HUDEP-2 (cell line): ENCODE results near the gene ABCA1.
"Not testable (repeated sequence)": the region's sequence is repeated elsewhere in the genome, so short reads cannot be mapped to it uniquely, and the experiment has no call there.

Experiments used
- DNase-seq, 76 experiments: peaks; one replicate each; lab custom pipeline; 2025; ENCODE audit not compliant: unreplicated experiment in 76 of 76; lab: John Stamatoyannopoulos, UW

Gene ABCA1

DNA sequence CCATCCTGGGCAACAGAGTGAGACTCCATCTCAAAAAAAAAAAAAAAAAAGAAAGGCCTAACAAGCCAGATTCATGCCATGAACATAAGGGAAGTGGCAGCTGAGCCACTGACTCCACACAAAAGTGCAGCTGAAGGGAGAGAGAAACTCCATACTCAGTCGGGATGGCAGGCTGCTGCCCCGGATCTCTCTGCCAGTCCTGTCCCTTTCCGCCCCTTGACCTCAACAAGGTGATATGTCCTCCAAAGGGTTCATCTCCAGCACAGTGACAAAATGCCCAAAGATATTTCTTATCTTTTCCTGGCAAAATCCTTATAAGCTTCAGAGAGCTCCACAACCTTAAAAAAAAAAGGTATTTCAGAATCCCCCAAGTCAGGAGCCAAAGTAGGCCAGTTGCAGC is 52.6 kb downstream of the ABCA1 start:
- no peak for DNase-seq

DNA sequence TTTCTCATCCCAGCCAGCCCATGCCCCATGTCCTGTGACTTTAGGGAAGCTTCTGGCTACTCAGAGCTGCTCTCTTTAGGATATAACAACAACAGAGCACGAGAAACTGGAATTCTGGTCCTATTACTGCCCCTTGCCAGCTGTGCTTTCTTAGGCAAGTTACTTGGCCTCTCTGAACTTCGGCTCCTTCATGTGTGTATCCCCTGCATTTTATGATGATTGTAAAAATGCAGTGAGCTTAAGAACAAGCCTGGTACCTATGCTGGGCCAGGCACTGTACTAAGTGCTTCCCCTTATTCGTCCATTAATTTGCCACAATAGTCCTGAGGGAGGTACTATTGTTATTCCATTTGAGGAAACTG is 54.5 kb downstream of the ABCA1 start:
- no peak for DNase-seq

DNA sequence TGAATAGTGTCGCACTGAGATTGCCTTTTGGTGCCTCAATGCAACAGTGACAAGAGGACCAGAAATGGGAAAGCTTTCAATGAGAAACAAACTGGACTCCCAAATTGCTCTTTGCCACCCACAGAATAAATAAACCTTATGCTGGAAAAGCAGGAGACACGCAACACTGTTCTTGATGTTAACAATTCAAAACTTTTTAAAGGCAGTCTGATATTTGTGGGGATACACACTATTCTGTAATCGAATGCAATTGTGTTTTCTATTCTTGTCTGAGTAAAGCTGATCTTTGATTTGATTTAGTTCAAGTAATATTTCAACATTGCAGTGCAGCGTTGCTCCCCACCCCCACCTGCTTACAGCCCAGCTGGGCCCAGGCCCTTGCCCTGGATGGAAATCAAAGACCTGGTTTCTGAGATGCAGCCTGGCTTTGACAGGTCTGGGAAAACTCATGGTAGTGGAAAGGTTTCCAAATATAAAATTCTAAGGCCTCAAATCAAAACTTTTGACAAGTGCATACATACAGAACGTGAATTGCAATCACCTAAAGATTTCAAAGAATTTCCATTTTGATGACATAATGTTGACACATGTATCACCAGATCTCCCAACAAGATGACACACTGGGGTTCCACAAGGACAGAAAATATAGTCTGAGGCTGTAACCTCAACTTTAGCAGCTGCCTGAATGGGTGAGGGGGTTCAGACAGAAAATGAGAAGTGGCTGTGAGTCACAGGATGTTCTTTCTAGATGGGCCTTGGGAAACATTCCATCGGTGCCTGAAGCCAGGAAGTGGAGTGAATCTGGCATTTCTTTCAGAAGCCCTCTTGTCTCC is 55.1 kb downstream of the ABCA1 start:
- no peak for DNase-seq

DNA sequence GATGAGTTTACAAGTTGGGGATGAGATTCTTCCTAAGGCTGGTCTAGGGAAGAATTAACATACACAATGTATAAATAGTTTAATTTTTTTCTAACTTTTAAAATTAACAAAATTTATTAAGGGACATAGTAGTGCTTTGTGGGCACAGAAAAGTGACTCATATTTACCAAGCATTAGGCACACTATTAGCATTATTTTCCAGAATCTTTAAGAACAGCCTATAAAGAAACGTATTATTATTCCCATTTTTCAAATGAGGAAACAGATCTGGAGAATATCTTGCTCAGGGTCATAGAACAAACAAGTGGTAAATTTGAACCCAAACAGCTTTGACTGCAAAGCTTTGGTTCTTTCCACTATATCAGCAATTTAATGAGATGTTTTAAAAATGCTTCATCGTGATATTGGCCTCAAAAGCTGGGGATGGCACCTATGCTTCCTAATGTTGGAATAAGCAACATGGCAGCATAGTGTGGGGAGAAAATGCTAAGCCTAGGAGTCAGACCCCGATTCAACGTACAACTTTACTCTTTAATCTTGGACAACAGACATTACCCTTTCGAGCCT is 55.9 kb downstream of the ABCA1 start:
- no peak for DNase-seq

DNA sequence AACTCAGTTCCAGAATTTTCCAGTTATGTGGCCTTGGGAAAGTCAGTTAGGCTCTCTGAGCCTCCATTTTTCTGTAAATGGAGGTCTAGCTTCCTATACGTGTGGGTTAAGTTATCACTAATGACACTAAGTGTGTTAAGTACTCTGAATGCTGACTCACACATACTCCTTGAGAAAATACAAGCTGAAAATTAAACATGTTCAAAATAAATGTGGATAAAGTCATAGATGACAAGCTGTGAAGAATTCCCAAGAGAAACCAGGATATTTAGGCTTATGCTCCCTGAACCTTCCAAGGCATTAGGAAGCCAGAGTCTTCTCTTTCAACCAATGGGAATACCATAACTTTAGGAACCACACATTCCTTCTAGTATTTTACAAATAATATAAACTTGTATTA is 58.1 kb downstream of the ABCA1 start:
- no peak for DNase-seq

DNA sequence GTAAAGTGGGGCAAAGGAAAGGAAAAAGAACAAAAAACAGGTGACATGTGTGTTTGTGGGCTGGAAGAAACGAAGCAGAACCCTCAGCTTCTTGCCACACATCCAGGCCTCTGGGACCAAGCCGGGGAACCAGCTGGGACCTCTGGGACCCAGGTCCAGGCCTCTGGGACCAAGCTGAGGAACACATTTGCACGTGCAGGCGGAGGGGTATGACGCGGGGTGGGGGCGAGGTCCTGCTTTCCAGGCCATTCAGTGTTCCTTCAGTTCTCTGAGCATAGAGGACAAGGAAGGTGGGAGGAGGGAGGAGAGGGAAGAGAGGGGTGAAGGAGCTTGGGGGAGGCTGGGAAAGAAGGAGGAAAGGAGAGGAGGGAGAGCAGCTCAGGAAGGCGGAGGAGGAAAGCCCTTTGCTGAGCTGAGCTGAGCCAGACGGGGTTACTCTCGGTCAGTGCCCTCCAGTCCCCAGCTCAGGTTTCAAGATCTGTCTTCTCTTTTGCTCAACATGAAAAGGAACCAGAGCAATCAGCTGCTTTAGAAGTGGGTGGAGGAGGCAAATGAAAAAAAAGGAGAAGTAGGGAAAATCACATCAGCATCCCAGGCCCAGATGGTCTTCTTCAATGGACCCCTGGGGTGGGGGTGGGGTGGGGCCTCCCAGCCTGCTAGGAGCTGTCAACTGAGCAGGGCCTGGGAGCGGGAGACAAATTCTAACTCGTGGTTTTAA is 59.1 kb downstream of the ABCA1 start:
- no peak for DNase-seq

DNA sequence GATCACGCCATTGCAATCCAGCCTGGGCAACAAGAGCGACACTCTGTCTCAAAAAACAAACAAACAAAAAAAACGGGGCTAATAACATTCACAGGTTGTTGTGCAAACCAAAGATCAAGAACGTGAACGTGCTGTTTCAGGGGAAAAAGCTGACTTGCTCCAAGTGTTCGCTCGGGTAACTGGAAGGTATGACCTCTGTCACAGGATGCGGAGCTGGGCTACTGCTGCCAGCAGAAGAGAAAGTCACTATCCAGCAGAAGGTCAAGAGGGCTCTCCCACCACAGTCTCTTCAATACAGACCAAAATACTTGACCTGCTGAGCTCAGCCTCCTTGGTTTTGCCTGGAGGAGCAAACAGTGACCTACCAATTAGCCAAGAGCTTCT is 59.7 kb downstream of the ABCA1 start:
- DNase-seq: no peak

DNA sequence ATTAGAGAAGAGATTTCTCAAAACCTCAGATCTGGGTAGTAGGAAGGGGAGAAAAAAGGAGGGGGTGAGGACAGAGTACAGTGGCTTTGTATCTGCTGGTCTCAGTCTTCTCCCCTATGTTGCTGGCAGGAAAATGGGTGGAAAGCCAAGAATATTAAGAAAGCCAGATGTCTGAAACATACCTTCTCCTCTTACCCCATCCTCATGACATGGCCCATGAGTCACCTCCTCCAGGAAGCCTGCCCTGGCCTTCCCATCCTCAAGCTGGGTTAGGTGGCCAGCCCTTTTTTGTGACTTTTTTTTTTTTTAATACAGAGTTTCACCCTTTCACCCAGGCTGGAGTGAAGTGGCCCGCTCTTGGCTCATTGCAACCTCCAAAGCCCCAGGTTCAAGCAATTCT is 61.8 kb downstream of the ABCA1 start:
- no peak for DNase-seq

DNA sequence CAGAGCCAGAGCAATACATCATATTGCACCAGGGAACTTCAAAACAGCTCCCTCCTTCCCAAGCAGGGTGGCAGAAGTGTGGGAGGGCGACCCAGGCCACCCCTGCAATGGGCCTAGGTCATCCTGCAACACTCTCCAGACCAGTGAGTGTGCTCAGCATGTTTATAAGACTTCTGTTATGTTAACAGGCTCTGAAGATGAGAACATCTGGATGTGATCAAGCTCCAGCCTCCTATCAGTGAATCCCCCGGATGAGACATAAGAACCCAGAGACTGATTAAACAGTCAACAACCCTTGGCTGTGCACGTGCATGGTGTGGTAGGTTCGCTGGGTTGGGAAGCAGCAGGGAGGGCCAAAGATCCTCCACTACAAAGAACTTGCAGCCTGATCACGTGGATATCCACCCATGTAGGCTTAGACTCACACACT is 63.3 kb downstream of the ABCA1 start:
- no peak for DNase-seq

DNA sequence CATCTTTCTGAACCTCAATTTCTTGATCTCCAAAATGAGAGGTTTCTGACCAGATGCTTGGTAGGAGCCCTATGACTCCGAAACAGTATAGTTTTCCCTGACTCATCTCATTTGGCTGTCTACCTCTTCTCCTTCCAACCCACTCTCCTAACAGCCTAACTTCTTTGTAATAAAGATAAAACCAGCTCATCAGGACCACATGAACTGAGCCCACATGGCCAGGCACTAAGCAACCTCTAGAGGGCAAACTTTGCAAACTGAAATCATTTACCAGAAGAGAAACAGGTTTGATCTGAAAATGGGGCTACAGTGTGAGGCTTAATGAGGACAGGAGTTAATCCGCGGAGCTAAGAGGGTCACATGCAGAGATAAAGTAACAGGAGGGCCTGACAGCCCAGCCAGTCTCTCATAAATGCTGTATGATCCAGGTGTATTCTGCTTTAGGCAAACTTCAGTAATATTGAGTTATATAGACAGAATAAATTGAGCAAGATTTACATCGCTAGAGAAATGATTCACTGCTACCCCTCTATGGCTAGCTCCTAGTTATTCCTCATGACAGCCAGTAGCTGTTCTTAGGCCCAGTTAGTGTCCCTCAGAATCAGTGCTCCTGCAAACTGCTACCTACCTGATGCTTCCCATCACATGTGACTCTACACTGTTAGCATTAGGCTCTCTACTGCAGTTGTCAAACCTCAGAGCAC is 64.6 kb downstream of the ABCA1 start:
- DNase-seq: peak in 31 of 76 experiments; percentile 1 to 63 (median 39)

DNA sequence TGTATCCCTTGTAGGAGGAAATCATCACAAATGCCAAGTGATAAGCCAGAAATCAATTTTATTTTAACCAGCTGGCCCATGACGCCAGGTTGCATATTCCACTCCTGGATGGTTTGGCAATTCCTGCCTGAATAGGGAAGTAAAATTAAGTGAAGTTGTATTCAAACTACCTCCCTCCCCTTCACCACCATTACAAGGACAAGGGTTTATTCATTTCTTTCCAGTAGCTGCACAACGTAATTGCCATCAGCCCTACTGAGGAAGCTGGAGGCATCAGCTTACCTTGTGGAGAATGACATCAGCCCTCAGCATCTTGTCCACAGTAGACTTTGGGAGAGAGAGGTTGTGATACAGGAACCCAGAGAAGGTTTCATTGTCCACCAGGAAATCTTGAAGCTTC is 66.6 kb downstream of the ABCA1 start:
- no peak for DNase-seq

DNA sequence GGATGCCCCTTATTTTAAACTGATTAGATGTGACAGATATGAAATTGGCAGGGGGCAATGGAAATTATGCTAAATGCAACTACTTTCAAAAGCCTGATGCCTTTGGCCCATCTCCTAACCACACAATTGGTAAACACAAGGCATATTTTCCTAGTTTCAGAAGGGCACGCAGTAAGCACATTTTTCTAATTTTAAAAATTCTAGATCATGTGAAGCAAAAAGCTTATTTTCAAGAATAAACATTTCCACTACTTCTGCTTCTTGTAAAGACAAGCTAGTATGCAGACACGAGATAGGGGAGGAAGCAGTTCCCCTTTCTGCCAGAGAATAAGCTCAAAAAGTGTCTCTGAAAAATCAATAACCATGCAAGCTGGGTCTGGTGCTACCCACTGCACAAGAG is 67.7 kb downstream of the ABCA1 start:
- DNase-seq: no peak

DNA sequence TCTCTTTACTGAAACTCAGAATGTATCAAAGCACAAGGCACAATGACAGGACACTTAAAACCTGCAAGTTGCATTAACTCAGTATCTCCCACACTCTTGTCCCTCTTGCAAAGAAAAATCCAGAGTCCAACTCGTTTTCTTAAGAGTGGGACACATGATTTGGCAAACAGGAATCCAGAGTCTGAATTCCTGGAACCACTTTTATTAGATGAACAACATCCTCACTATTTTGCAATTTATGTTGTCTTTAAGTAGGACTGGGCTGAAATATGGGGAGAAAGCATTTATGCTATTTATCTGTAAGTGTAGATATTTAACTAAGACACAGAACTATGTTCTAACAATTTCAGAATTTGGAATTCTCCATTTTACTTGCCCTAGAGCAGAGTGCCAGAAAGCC is 69.1 kb downstream of the ABCA1 start:
- no peak for DNase-seq

DNA sequence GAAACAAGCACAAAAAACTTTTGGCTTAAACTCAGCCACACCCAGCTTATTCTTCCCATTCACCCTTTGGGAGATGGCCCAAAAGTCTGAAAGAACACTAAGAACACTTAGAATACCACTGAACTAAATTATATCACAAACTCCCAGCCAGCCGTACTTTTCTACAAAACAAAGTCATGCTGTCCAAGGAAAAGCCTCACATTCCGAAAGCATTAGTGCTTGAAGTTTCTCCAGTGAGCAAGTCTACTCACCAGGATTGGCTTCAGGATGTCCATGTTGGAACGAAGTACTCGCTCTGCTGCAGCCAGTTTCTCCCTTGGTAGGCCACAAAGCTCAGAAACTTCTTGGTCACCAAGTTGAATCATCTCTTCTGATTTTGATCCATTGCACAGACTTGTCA is 69.7 kb downstream of the ABCA1 start:
- no peak for DNase-seq

DNA sequence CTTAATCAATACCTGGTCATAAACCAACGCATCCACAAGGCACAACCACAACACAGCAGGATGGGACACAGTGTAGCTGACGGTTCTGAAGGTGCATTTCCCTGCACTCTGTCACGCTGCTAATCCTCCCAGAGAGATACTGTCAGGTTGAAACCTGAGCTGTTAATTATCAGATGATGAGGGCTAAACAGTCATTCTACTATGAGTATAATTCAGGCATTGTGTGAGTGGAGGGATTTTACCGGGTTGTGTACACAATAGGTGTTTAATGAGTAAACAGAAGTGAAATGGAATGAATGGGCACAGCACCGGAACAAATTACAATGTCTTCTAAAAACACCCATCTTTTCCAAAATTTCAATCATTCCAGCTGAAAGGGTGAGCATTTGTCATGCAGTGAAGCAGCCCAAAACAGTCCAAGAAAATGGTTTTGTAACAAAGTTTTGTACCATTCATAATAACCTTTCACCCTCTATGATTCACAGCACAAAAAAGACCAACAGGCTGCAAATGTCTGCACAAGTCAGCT is 71.5 kb downstream of the ABCA1 start:
- DNase-seq: no peak

DNA sequence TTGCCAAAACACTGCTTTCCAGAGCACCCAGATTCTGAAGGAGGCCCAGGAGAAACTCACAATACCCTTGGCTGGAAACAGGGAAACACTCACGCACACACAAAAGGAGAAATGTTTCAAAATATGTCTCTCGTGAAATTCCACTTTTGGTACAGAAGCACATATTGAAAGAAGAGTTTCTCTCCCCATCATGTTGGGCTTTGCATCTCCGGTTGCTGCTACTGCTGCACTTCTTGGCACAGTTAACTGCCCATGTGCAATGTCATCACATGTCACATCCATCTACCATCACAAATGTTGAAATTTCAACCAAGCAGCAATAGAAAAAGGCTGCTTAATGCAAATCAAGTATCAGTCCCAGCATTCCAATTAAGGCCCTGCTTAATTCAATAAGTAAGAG is 72.1 kb downstream of the ABCA1 start:
- no peak for DNase-seq

DNA sequence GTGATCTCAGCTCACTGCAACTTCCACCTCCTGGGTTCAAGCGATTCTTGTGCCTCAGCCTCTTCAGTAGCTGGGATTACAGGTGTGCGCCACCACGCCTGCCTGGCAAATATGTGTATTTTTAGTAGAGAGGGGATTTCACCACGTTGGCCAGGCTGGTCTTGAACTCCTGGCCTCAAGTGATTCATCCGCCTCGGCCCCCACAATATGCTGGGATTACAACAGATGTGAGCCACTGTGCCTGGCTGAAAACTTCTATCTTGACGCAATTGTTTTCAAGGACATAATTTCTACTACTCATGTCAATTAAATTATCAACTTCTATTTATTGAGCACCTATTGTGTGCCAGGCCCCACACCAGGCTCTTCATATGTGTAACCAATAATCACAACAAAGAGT is 72.7 kb downstream of the ABCA1 start:
- DNase-seq: not testable (repeated sequence)

DNA sequence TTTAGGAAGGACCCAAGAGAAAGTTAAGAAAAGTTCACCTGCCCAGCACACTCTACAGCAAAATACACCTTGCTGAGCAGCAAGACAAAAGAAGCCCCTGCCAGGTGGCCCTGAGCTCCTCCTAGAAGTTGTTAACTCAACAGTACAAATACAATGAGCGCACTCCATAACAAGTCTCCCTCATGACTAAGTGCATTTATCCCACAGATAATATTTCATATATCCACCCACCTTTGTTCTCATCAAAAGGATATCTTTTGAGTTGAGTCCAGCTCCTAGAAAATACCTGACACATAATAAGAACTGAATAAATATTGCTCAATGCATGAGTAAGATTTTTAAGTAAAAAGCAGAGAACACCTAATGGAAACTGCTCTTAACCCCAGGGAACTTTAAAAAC is 73.3 kb downstream of the ABCA1 start:
- no peak for DNase-seq

DNA sequence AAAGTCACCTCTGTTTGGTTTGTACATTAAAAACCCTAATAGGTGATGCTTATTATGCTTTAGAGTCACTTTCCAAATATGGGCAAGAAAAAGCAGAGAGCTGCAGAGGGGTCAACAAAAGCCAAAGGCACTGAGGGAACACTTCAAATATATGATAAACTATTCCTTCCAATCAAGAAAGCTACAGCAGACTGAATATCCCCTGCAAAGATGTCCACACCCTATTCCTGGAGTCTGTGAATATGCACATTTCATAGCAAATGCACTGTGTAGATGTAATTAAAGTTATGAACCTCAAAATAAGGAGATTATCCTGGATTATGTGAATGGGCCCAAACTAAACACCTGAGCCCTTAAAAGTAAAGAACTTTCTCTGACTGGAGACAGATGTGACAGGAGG is 74.3 kb downstream of the ABCA1 start:
- no peak for DNase-seq

DNA sequence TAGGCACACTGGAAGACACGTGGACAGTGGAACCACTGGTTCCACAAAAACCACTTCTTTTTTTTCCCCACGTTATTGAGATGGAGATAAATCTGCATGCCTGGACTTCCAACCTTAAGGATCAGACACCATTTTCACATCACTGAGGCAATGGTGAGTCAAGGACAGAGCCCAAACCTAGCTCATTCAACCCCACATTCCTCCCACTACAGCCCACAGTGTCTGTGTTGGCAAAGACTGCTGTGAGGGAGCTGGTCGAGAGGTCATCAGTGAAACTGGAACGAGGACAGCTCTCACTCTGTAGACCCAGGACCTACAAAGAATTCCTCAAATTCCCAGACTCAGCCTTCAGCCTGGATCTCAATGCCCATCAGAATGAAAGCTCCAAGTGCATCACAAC is 74.8 kb downstream of the ABCA1 start:
- DNase-seq: no peak

DNA sequence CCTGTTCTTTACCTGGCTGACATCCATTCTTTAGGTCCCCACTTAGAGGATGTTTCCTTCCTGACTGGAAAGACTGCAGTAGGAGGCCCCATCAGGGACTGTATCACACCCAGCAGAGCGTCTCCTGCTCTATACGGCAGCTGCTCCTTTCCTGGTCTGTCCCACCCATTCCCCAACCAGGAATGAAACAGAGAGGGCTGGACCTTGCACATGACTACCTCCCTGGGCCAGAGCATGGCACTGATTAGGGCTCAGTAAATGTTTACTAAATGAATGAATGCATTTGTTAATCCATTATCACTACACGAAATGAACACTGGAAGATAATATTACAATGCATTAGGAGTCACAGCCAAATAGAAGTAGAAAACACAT is 76.4 kb downstream of the ABCA1 start:
- no peak for DNase-seq
